Measurements from ENCODE around the gene SMYD3. TPM values are rescaled to one million over a fixed set of nuclear protein-coding genes. Genes with fewer than 3 reads are reported as not detected.

SMYD3 gene
- total and polyA plus RNA-seq, 2 donors (not counting 1 experiment from before 2014, with no cell fraction given) = 9.7 to 37.2 TPM

DNA sequence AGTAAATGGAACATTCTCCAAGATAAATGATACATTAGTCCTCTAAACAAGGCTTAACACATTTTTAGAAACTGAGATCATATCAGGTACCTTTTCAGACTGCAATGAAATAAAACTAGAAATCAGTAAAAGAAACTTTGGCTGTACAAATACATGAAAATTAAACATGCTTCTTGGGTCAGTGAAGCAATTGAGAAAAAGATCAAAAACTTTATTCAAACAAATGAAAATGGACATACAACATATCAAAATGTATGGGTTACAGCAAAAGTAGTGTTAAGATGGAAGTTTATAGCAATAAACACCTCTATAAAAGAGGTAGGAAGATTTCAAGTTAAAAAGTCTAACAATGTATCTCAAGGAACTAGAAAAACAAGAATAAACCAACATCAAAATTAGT lies 598.5 kb downstream of the SMYD3 start:
- Histone ChIP-seq H3K9me3 (ENCODE audit: control extremely low read depth in 1 of 3, control insufficient read depth in 2 of 3, insufficient read depth in 1 of 3, low read length in 2 of 3) (no peaks in the 10 kb centered on the region), H3K4me2 (replicated peaks; ENCODE audit: low read depth, low read length, poor library complexity, severe bottlenecking) (no peak overlapping the region), H3K4me3 (ENCODE audit: control extremely low read depth in 1 of 5, extremely low read depth in 1 of 5, insufficient read depth in 1 of 5, low read depth in 2 of 5, low read length in 4 of 5) (no peak overlapping the region), H3K27ac (ENCODE audit: low read length in 2 of 2) (no peak overlapping the region), H2AFZ (ENCODE audit: insufficient read depth, low read depth, low read length, poor library complexity, severe bottlenecking) (no peak overlapping the region), H3K4me1 (ENCODE audit: control insufficient read depth in 2 of 2, insufficient read depth in 2 of 2, low read length in 2 of 2) (no peaks in the 10 kb centered on the region), H3K9ac (ENCODE audit: low read length) (no peak overlapping the region), H3K79me2 (ENCODE audit: control insufficient read depth, insufficient read depth, low read length) (no peaks in the 10 kb centered on the region), H4K20me1 (ENCODE audit: control insufficient read depth, insufficient read depth, low read length, poor library complexity, severe bottlenecking) (no peaks in the 10 kb centered on the region), H3K36me3 (replicated peaks in 1 of 2; ENCODE audit: control extremely low read depth in 1 of 2, control insufficient read depth in 1 of 2, extremely low read depth in 1 of 2, insufficient read depth in 2 of 2, low read length in 1 of 2) (no peaks in the 10 kb centered on the region), H3K27me3 (replicated peaks in 1 of 4; ENCODE audit: control extremely low read depth in 1 of 4, control insufficient read depth in 3 of 4, insufficient read depth in 4 of 4, low read length in 3 of 4) (no peaks in the 10 kb centered on the region)
- Mint-ChIP-seq H3K27me3 (no peaks in the 10 kb centered on the region), H3K4me1 (no peaks in the 10 kb centered on the region), H3K4me3 (no peak overlapping the region), H3K27ac (no peak overlapping the region), H3K9me3 (ENCODE audit: insufficient read depth) (peaks cover 3% of the 10 kb centered on the region)
- ChIA-PET CTCF (no interaction called here), POLR2A (no interaction called here)
- intact Hi-C loops (cut with micrococcal nuclease) = no loop called here
- ATAC-seq (ENCODE audit: low read depth) (no peak), DNase-seq (no peak)
- TF ChIP-seq, protein P1, sequence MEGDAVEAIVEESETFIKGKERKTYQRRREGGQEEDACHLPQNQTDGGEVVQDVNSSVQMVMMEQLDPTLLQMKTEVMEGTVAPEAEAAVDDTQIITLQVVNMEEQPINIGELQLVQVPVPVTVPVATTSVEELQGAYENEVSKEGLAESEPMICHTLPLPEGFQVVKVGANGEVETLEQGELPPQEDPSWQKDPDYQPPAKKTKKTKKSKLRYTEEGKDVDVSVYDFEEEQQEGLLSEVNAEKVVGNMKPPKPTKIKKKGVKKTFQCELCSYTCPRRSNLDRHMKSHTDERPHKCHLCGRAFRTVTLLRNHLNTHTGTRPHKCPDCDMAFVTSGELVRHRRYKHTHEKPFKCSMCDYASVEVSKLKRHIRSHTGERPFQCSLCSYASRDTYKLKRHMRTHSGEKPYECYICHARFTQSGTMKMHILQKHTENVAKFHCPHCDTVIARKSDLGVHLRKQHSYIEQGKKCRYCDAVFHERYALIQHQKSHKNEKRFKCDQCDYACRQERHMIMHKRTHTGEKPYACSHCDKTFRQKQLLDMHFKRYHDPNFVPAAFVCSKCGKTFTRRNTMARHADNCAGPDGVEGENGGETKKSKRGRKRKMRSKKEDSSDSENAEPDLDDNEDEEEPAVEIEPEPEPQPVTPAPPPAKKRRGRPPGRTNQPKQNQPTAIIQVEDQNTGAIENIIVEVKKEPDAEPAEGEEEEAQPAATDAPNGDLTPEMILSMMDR (IDR thresholded peaks at IDR 0.05) = no peak
- TF ChIP-seq EZH2 (IDR thresholded peaks at IDR 0.05; ENCODE audit: borderline replicate concordance, insufficient read depth, low read depth, low read length, poor library complexity, severe bottlenecking) = no peak

DNA sequence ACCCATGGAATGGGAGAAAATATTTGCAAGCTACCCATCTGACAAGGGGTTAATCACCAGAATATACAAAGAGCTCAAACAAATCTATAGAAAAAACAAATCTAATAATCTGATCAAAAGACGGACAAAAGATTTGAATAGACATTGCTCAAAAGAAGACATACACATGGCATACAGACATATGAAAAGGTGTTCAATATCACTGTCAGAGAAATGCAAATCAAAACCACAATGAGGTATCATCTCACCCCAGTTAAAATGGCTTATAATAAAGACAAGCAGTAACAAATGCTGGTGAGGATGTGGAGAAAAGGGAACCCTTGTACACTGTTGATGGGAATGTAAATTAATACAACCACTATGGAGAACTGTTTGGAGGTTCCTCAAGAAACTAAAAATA lies 600.9 kb downstream of the SMYD3 start:
- Histone ChIP-seq H3K9ac (ENCODE audit: low read length) (no peak overlapping the region), H3K27me3 (replicated peaks in 1 of 4; ENCODE audit: control extremely low read depth in 1 of 4, control insufficient read depth in 3 of 4, insufficient read depth in 4 of 4, low read length in 3 of 4) (no peaks in the 10 kb centered on the region), H2AFZ (ENCODE audit: insufficient read depth, low read depth, low read length, poor library complexity, severe bottlenecking) (no peak overlapping the region), H3K4me2 (replicated peaks; ENCODE audit: low read depth, low read length, poor library complexity, severe bottlenecking) (no peak overlapping the region), H3K36me3 (replicated peaks in 1 of 2; ENCODE audit: control extremely low read depth in 1 of 2, control insufficient read depth in 1 of 2, extremely low read depth in 1 of 2, insufficient read depth in 2 of 2, low read length in 1 of 2) (no peaks in the 10 kb centered on the region), H3K27ac (ENCODE audit: low read length in 2 of 2) (no peak overlapping the region), H3K4me3 (ENCODE audit: control extremely low read depth in 1 of 5, extremely low read depth in 1 of 5, insufficient read depth in 1 of 5, low read depth in 2 of 5, low read length in 4 of 5) (no peak overlapping the region), H4K20me1 (ENCODE audit: control insufficient read depth, insufficient read depth, low read length, poor library complexity, severe bottlenecking) (no peaks in the 10 kb centered on the region), H3K79me2 (ENCODE audit: control insufficient read depth, insufficient read depth, low read length) (no peaks in the 10 kb centered on the region), H3K9me3 (ENCODE audit: control extremely low read depth in 1 of 3, control insufficient read depth in 2 of 3, insufficient read depth in 1 of 3, low read length in 2 of 3) (no peaks in the 10 kb centered on the region), H3K4me1 (ENCODE audit: control insufficient read depth in 2 of 2, insufficient read depth in 2 of 2, low read length in 2 of 2) (peaks cover 0 to 6% of the 10 kb centered on the region in 2 donors)
- Mint-ChIP-seq H3K27ac (no peak overlapping the region), H3K27me3 (no peaks in the 10 kb centered on the region), H3K4me3 (no peak overlapping the region), H3K4me1 (peaks cover 5% of the 10 kb centered on the region), H3K9me3 (ENCODE audit: insufficient read depth) (no peaks in the 10 kb centered on the region)
- ATAC-seq (ENCODE audit: low read depth) (no peak), DNase-seq (no peak)
- ChIA-PET POLR2A (no interaction called here), CTCF (no interaction called here)
- intact Hi-C loops (cut with micrococcal nuclease) = no loop called here
- TF ChIP-seq EZH2 (IDR thresholded peaks at IDR 0.05; ENCODE audit: borderline replicate concordance, insufficient read depth, low read depth, low read length, poor library complexity, severe bottlenecking) = no peak
- TF ChIP-seq, protein P1 (IDR thresholded peaks at IDR 0.05) = no peak
- WGBS (ENCODE audit: insufficient coverage) = no CpG with 5 or more reads among the region's 1 CpG
